IPS-NIHi11 (cell line): ENCODE measurements around the gene COL7A1.
"Not testable (repeated sequence)": the region's sequence is repeated elsewhere in the genome, so short reads cannot be mapped to it uniquely, and the experiment has no call there.

ENCODE experiments used
- DNase-seq: peaks from one replicate; pipeline ENCODE4 v3.0.0; 2012; ENCODE audit warnings: mixed read lengths, low spot score

The COL7A1 gene

GRCh38 chr3:48543271-48543866 is 51.8 kb downstream of the COL7A1 start:
- DNase-seq, result no peak

- DNase-seq, result no peak
Observed at GRCh38 chr3:48538451-48538850, 56.7 kb downstream of the COL7A1 start.

- DNase-seq, result no peak
Observed at GRCh38 chr3:48536785-48537184, 58.3 kb downstream of the COL7A1 start.

DNA sequence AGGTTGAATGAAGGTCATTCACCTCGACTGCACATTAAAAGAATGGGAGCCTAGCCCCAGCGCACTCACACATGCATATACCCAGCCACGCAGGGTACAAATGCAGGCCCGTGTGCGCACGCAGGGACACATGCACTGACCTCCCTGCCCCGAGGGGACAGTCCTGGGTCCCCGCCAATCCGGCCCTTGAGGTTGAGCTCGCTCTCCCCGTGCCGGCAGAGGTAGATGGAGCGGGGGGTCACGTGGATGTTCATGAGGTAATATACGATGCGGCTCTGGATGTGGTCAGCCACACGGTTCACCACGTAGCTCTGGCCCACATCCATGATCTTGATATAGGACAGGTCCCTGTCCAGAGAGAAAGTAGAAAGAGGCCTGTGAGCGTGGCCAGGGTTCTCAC is 59.0 kb downstream of the COL7A1 start:
- no peak for DNase-seq

DNA sequence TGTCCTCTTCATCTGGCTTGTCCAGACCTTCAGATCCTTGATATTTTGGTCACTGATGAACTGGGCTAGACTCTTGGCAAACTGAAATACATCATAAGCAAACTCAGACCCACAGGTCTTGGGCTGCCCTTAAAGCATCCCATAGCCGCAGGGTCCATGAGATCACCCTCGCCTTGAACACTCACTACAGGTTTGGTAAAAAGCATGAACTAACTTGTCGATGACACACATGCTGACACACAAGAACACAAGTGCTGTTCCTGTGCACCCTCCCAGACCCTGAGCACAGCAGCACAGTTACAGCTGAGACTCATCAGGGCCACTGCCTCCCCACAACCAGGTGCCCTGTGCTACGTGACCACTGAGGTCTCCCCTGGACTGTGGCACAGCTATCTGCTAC is 59.6 kb downstream of the COL7A1 start:
- DNase-seq, result no peak

DNA sequence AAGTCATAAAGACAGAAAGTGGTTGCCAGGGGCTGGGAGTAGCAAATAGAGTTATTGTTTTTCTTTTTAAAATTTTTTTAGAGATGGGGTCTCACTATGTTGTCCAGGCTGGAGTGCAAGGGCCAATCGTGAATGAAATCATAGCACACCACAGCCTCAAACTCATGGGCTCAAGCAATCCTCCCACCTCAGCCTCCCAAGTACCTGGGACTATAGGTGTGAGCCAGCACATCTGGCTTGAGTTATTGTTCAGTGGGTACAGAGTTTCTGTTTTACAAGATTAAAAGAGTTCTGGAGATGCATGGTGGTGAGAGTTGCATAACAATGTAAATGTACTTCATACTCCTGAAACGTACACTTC is 62.2 kb downstream of the COL7A1 start:
- DNase-seq, result no peak

- no peak for DNase-seq
Observed at GRCh38 chr3:48532271-48532976, 62.7 kb downstream of the COL7A1 start.

- DNase-seq, result not testable (repeated sequence)
Observed at GRCh38 chr3:48530701-48531100, 64.4 kb downstream of the COL7A1 start.

DNA sequence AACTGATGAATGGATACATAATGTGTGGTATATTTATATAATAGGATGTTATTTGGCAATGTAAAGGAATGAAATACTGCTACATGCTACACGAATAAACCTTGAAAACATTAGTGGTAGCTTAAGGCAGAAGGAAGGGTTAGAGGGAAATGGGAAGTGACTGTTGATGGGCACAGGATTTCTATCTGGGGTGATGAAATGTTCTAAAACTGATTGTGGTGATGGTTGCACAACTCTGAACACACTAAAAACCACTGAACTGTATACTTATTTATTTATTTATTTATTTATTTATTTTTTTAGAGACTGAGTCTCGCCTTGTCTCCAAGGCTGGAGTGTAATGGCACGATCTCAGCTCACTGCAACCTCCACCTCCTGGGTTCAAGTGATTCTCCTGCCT is 66.4 kb downstream of the COL7A1 start:
- no peak for DNase-seq

DNA sequence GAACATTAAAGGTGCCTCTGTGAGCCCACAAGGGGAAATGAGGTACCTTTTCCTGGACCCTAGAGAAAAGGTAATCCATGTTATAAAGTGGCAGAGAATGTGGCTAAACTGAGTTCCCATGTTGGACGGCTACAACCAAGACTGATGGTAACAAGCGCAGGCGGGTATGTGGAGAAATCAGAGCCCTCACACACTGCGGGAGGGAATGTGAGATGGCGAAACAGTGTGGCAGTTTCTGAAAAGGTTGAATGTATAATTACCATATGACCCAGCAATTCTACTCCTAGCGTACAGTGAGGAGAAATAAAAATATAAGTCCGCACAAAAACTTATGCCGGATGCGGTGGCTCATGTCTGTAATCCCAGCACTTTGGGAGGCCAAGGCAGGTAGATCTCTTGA is 67.1 kb downstream of the COL7A1 start:
- no peak for DNase-seq

GRCh38 chr3:48524970-48525369 is 70.2 kb downstream of the COL7A1 start:
- DNase-seq, result no peak

DNA sequence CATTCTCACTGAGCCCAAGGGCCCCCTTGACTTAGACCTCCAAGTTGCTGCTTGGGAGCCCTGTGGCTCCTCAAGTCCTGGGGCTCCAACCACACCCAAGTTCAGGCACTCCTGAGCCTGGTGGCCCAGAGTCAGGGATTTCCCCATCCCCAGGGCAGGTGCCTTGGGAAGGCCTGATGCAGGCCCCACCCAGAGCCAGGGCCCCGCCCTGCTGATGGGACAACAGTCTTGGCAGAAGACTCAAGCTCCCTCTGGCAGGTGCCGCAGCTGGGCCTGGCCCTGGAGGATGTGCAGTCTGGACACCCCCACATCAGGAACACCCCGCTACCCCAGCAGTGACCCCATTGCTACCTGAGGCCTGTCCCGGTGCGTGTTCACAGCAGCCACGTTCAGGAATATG is 73.5 kb downstream of the COL7A1 start:
- peak; percentile 5 for DNase-seq

DNA sequence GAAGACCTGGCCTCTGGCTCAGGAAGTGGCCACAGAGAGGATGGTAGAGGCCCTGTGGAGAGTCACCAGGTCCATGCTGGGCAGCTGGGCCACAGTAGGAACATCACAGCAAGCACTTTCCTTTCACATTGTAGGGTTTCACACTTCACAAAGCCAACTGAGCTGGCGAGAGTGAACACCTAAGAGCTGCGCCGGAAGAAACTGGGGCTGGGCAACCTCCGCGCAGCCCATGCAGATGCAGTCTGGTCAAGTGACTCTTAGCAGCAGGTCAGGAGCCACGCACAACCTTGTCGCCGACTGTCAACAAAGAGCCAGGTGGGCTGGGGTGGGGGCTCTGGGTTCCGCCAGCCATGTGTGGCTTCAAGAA is 75.9 kb downstream of the COL7A1 start:
- peak; percentile 3 for DNase-seq

GRCh38 chr3:48518638-48519276 is 76.4 kb downstream of the COL7A1 start:
- DNase-seq, result peak; percentile 8

- peak; percentile 3 for DNase-seq
Observed at GRCh38 chr3:48518069-48518468, 77.1 kb downstream of the COL7A1 start.

GRCh38 chr3:48516571-48516970 is 78.6 kb downstream of the COL7A1 start:
- DNase-seq, result peak; percentile 7

DNA sequence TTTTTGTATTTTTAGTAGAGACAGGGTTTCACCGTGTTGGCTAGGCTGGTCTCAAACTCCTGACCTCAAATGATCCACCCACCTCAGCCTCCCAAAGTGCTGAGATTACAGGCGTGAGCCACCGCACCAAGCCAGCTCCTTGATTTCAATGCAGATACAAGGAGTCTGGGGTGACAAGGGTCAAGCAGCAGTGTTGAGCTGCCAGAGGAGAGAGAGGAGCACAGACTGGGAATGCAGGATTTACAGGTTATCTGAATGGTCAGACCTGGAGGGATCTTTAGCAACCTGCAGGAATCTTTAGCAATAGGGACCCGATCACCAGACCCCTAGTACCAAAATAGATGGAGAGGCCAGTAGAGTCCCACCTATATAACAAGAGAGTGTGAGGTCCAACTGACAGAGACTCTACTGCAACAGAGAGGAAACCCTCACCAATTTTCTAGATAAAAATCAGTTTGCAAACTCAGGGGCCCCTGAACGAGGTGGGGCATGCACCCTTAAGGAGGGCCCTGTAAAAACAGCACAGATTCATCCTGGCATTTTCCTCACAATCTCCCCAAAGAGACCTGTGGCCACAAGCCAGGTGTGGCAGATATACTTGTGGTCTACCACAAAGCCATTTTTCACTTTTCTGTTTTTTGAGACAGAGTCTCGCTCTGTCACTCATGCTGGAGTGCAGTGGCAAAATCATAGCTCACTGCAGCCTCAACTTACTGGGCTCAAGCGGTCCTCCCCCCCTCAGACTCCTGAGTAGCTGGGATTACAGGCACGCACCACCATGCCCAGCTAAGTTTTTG is 80.5 kb downstream of the COL7A1 start:
- DNase-seq, result peak; percentile 4
